ENCODE measurements around the gene AKR7A2.
"Not testable (repeated sequence)": the region's sequence is repeated elsewhere in the genome, so short reads cannot be mapped to it uniquely, and the experiment has no call there.

Gene AKR7A2

GRCh38 chr1:19294638-19295037 is 17.3 kb downstream of the AKR7A2 start:
- DNase-seq: no peak

GRCh38 chr1:19289244-19289643 is 22.7 kb downstream of the AKR7A2 start:
- DNase-seq: no peak

- peak; percentile 44 to 50 for DNase-seq
Measured at GRCh38 chr1:19288324-19289241, 23.4 kb downstream of the AKR7A2 start, which contains the start of gene AKR7A3. Gene AKR7A3, minus strand, starts transcription at chr1:19288770. Its CDS starts 61 bp downstream, at chr1:19288709.

- DNase-seq: no peak
Measured at GRCh38 chr1:19287436-19288185, 24.3 kb downstream of the AKR7A2 start.

GRCh38 chr1:19285807-19286206 is 26.1 kb downstream of the AKR7A2 start:
- not testable (repeated sequence) for DNase-seq

- DNase-seq: not testable (repeated sequence)
Measured at GRCh38 chr1:19285366-19285765, 26.6 kb downstream of the AKR7A2 start.

- DNase-seq: no peak
Measured at GRCh38 chr1:19284881-19285280, 27.1 kb downstream of the AKR7A2 start.

- DNase-seq: no peak
Measured at GRCh38 chr1:19283891-19284290, 28.1 kb downstream of the AKR7A2 start.

- no peak for DNase-seq
Measured at GRCh38 chr1:19274636-19275035, 37.3 kb downstream of the AKR7A2 start.

GRCh38 chr1:19273844-19274531 is 38.0 kb downstream of the AKR7A2 start:
- DNase-seq: not testable (repeated sequence)

- no peak for DNase-seq
Measured at GRCh38 chr1:19273106-19273843, 38.7 kb downstream of the AKR7A2 start.

- no peak for DNase-seq
Measured at GRCh38 chr1:19272064-19272463, 39.9 kb downstream of the AKR7A2 start.

GRCh38 chr1:19270343-19270730 is 41.6 kb downstream of the AKR7A2 start:
- DNase-seq: not testable (repeated sequence)

- DNase-seq: not testable (repeated sequence)
Measured at GRCh38 chr1:19269427-19270342, 42.3 kb downstream of the AKR7A2 start.

GRCh38 chr1:19268445-19268844 is 43.5 kb downstream of the AKR7A2 start:
- no peak for DNase-seq

- DNase-seq: no peak
Measured at GRCh38 chr1:19262744-19263143, 49.2 kb downstream of the AKR7A2 start.

GRCh38 chr1:19262047-19262446 is 49.9 kb downstream of the AKR7A2 start:
- DNase-seq: no peak

GRCh38 chr1:19260211-19261138 is 51.5 kb downstream of the AKR7A2 start:
- DNase-seq: no peak

- DNase-seq: no peak
Measured at GRCh38 chr1:19258353-19258752, 53.6 kb downstream of the AKR7A2 start.
